GM21786 (cell line): ENCODE results near the gene PTBP1.

Experiments used
- ATAC-seq: cut with Tn5 transposase; IDR thresholded peaks from one replicate; pipeline ENCODE4 v1.9.1; 2021; ENCODE audit not compliant: unreplicated experiment

The PTBP1 gene

GRCh38 chr19:796692-797527, at the start of gene PTBP1:
PTBP1 (plus strand) TSS chr19:797452; CDS start chr19:797498, 46 bp downstream.
- ATAC-seq = peak; percentile 73

GRCh38 chr19:748274-748598, 49.0 kb upstream of the PTBP1 start:
- no peak for ATAC-seq

GRCh38 chr19:749811-750210, 47.4 kb upstream of the PTBP1 start:
- no peak for ATAC-seq

GRCh38 chr19:750640-751423, 46.4 kb upstream of the PTBP1 start, which contains the start of gene MISP:
MISP (plus strand) TSS chr19:751112; CDS start chr19:756947, 5,835 bp downstream.
- ATAC-seq = no peak

GRCh38 chr19:751501-752341, 45.5 kb upstream of the PTBP1 start:
- no peak for ATAC-seq

GRCh38 chr19:752652-753517, 44.4 kb upstream of the PTBP1 start:
- ATAC-seq = no peak

- no peak for ATAC-seq
Observed at GRCh38 chr19:754530-754929, 42.7 kb upstream of the PTBP1 start.

GRCh38 chr19:755063-755462, 42.2 kb upstream of the PTBP1 start:
- ATAC-seq = no peak

- ATAC-seq = no peak
Observed at GRCh38 chr19:756236-756635, 41.0 kb upstream of the PTBP1 start.

GRCh38 chr19:756821-757688, 40.2 kb upstream of the PTBP1 start:
- no peak for ATAC-seq

GRCh38 chr19:757811-758668, 39.2 kb upstream of the PTBP1 start:
- ATAC-seq = no peak

- ATAC-seq = no peak
Observed at GRCh38 chr19:763181-763580, 34.1 kb upstream of the PTBP1 start.

GRCh38 chr19:763869-764268, 33.4 kb upstream of the PTBP1 start:
- ATAC-seq = no peak

- ATAC-seq = no peak
Observed at GRCh38 chr19:764301-764700, 33.0 kb upstream of the PTBP1 start.

GRCh38 chr19:765179-765738, 32.0 kb upstream of the PTBP1 start:
- ATAC-seq = no peak

GRCh38 chr19:768424-768823, 28.8 kb upstream of the PTBP1 start:
- ATAC-seq = no peak

- no peak for ATAC-seq
Observed at GRCh38 chr19:769616-770015, 27.6 kb upstream of the PTBP1 start.

- no peak for ATAC-seq
Observed at GRCh38 chr19:771332-771785, 25.9 kb upstream of the PTBP1 start.
